HG03432 (cell line): Measurements from ENCODE around the gene TNFRSF17.
"Not testable (repeated sequence)": the region's sequence is repeated elsewhere in the genome, so short reads cannot be mapped to it uniquely, and the experiment has no call there.

Experiments
- ATAC-seq: cut with Tn5 transposase; IDR thresholded peaks from one replicate; pipeline ENCODE4 v1.9.1; 2021; ENCODE audit warnings: mild to moderate bottlenecking, moderate library complexity; ENCODE audit not compliant: unreplicated experiment

Gene TNFRSF17

DNA sequence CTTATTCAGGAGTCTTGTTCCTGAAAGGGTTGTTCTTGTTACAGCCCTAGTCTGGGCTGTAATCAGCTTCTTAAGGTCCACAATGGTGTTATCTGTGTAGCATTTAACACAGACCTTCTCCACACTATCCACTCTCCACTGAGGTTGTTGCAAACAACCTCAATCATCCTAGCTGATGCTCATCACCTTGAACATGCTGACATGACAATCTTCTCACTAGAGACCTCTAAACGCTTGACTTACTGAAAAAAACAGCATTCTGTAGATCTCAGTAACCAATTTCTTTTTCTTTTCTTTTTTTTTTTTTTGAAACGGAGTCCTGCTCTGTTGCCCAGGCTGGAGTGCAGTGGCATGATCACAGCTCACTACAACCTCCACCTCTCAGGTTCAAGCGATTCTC, 3.6 kb downstream of the TNFRSF17 start:
- ATAC-seq = no peak

DNA sequence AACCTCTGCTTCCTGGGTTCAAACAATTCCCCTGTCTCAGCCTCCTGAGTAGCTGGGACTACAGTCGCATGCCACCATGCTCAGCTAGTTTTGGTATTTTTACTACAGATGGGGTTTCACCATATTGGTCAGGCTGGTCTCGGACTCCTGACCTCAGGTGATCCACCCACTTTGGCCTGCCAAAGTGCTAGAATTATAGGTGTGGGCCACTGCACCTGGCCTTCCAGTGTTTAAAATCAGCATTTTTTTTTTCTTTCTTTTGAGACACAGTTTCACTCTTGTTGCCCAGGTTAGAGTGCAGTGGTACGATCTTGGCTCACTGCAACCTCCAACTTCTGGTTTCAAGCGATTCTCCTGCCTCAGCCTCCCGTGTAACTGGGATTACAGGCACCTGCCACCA, 5.3 kb downstream of the TNFRSF17 start:
- not testable (repeated sequence) for ATAC-seq

DNA sequence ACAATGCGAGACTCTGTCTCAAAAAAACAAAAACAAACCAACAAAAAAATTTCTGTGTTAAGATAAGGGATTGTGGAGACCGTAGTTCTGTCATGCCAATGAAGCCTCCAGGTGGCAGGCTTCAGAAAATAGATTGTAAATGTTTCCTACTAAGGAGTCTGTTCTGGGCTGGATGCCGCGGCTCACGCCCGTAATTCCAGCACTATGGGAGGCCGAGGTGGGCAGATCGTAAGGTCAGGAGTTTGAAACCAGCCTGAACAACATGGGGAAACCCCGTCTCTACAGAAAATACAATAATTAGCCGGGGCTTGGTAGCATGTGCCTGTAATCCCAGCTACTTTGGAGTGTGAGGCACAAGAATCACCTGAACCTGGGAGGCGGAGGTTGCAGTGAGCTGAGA, 7.1 kb downstream of the TNFRSF17 start:
- ATAC-seq = no peak

DNA sequence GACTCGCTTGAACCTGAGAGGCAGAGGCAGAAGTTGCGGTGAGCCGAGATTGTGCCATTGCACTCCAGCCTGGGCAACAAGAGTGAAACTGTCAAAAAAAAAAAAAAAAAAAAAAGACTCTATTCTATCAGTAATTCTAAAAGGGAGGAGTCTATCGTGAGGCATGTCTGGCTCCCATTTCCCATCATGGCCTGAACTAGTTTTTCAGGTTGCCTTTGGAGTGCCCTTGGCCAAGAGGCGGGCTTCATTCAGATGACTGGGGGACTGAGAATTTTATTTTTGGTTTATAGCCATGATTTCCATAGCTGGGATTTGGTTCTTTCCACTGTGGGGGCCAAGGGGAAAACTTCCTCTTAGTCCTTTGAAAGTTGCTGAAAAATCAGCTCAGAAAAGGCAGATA, 8.1 kb downstream of the TNFRSF17 start:
- ATAC-seq = no peak

DNA sequence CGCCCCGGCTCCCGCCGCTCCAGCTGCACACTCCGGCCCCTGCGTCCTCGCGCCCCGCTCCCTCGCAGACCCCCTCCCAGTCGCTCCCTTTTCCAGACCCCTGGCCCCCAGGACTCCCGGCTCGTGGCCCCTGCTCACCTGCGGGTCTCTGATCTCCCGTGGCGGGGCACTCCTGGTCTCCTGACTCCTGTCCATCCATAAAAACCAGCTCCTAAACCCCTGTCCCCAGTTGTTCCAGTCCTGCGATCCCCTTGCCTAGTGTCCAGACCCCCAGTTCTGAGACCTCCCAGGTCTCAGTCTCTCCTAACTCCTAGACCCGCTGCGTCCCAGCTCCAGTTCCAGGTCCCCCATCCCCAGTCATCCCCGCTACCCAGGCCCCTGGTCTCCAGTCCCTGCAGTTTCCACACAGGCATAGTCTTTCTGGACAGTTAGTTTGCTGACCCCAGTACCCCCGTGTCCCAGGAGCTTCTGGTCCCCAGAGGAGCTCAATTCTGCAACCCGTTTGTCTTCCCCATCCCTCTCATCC, 11.9 kb downstream of the TNFRSF17 start:
- ATAC-seq = no peak

DNA sequence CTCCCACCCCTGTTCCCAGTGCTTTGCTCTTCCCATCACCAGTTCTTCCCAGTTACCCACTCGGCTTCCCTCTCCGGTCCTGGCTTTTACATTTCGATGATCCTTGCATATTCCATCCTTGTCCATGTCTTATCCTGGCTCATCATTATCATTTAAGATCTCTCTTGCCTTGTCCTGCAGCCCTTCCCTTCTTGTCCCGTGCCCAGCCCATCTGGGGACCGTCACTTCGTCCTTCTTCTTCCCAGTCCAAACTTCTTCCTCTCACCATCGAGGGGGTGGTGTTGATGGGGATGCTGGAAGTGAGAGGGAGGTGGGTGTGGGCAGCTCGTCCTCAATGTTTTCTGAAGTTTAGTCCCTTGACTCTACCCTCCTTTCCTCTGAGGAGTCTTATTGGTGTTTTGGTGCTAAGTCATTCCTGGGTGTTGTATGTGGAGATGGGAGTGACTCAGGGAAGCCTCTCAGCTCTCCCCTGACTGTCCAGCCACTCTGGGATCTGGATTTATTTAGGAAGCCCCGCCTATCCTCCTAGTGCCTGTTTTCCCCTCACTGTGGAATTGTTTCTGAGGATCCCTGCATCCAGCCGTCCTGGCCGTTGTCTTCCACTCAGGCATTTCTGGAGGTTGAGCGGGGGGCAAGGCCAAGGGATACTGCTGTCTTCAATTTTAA, 12.5 kb downstream of the TNFRSF17 start:
- no peak for ATAC-seq

DNA sequence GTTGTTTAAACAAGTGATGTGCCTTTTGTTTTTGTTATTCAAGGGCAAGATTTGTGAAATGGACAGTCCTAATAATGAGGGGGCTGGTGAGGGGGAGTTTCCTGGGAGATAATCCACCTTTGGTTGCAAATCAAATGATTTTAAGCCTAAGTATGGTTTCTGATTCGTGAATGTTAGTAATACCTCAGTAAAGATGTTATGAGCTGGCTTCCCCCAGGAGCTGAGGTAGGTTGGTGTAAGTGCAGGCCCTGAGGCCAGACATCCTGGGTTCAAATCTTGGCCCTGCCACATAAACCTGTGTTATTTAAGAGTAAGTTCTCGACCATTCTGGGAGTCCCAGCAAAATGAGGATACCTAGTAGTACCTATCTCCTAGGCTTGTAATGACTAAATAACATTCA, 13.1 kb downstream of the TNFRSF17 start:
- ATAC-seq = no peak

DNA sequence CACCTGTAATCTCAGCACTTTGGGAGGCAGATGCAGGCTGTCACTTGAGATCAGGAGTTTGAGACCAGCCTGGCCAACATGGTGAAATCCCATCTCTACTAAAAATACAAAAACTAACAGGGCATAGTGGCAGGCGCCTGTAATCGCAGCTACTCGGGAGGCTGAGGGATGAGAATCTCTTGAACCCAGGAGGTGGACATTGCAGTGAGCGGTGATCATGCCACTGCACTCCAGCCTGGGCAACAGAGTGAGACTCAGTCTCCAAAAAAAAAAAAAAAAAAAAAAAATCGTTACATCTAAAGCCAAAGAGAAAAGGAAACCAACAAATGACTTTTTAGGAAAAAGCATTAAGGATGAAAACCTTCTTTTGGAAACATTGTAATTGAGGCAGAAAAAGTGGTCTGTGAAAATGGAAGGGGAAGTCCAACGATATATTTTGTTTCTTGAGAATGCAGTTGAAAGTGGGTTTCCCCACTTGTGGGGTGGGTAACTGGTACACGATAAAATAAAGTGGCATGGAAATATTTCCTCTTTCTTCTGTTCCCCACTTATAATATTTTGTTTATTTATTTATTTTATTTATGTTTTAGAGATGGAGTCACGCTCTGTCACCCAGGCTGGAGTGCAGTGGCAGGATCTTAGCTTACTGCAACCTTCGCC, 14.1 kb downstream of the TNFRSF17 start:
- no peak for ATAC-seq

DNA sequence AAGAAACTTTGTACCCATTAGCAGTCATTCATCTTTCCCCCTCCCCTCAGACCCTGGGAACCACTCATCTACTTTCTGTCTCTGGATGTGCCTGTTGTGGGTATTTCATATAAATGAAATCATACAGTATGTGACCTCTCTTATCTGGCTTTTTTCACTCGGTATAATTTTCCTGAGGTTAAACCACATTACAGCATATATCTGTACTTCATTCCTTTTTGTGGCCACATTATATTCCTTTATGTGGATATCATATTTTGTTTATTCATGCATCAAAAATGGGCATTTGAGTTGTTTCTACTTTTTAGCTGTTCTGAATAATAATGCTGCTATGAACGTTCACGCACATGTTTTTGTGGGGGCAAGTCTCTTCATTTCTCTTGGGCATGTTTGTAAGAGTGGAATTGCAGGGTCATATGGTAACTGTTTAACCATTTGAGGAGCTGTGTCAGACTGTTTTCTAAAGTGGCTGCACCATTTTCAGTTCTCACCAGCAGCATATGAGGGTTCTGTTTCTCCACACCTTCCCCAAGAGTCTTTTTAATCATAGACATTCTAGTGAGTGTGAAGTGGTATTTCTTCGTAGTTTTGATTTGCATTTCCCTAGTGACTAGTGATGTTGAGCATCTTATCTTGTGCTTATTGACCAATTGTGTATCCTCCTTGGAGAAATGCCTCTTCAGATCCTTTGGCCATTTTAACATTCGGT, 15.3 kb downstream of the TNFRSF17 start:
- ATAC-seq = peak; percentile 37

DNA sequence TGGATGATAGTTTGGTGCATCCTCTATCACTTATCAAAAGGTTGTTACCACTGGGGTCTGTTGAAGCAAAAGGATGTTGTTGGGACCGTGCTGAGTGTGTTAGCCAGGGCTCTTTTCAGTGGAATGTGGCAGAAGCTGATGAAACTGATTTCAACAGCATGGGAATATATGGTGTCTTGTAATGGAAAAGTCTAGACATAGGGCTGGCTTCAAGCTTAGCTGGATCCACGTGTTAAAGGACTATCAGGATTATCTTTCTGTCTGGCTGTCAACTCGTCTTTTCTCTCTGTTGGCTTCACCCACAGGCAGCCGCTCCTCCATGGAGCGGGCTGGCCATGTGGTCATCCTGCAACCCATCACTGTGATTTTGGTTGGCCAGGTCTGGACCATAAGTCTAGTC, 20.2 kb downstream of the TNFRSF17 start:
- no peak for ATAC-seq

DNA sequence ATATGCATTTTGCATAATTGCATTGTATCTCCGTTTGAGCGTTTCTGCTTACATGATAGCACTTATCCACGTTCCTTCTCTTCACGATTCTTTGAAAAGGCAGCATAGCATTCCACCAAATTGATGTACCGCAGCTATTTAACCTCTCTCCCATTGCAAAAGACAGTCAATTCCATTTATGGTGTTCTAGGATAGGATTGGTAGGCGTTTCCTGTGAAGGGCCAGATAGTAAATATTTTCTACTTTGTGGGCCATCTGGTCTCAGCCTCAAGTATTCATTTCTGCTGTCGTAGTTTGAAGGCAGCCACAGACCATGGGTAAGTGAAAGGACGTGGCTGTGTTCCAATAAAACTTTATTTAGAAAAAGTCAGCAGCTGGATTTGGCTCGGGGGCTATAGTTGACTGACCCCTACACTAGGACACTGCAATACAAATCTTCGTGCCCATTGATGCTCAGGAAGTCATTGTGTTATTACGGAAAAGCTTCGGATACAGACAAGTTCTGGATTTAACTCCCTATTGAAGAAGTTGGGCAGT, 21.6 kb downstream of the TNFRSF17 start:
- ATAC-seq = no peak

DNA sequence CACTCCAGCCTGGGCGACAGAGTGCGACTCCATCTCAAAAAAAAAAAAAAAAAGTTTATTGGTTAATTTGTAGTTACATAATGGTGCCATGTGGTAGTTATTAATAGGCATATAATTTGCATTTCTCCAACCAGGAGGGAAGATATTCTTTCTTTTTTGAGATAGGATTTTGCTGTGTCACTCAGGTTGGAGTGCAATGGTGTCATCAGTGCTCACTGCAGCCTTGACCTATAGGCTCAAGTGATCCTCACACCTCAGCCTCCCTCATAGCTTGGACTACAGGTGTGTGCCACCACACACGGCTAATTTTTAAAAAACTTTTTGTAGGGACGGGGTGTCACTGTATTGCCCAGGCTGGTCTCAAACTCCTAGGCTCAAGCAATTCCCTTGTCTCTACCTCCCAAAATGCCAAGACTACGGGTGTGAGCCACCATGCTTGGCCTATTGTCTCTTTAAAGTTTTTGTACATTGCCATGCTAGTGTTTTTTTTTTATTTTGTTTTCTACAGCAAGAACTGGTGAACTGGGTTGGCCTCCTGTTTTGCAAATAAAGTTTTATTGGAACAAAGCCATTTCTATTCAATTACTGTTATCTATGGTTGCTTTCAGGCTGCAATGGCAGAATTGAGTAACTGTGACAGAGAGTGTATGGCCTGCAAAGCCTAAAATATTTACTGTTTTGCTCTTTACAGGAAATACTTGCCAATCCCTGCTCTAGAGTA, 23.4 kb downstream of the TNFRSF17 start:
- ATAC-seq = no peak

DNA sequence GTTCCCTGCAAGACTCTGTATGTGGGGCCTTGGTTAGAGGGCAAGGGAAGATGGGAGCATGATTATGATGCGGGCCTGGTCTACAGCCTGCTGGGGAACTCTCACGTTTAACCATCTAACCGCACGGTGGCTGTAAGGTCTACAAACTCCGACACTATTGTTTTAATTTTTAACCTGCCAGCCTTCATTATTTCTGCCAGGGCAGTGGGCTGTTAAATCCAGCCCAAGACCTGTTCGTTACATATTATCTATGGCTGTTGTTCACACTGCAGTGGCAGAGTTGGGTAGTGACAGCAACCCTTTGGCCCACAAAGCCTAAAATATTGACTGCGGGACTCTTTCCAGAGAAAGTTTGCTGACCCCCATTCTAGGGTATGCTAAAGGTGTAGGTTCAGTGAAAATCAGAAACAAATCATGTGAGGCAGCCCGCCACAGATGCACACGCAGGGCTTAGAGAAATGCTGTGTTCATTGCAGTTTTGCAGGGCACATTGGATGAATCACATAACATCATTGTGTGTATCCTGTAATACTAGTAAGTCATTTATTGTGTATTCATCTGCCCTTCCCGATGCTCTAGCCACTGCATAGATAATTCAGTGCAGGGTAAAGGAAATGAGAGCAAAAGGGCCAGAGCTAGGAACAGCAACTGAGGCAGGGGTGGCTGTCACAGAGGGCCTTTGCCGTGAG, 25.8 kb downstream of the TNFRSF17 start:
- no peak for ATAC-seq

DNA sequence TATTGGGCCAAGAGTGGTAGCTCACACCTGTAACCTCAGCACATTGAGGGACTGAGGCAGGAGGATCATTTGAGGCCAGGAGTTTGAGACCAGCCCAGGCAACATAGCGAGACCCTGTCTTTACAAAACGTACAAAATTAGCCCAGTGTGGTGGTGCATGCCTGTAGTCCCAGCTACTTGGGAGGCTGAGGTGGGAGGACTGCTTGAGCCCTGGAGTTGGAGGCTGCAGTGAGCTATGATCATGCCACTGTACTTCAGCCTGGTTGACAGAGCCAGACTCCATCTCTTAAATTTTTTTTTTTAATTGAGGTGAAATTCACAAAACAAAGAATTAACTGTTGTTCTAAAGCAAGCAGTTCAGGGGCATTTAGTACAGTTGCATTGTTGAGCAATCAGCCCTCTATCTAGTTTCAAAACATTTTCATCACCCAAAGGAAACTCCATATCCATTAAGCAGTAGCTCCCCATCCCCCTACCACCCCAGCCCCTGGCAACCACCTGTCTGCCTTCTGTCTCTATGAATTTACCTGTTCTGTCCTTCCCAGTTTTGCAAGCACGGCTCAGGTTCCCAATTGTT, 27.1 kb downstream of the TNFRSF17 start:
- ATAC-seq = no peak

DNA sequence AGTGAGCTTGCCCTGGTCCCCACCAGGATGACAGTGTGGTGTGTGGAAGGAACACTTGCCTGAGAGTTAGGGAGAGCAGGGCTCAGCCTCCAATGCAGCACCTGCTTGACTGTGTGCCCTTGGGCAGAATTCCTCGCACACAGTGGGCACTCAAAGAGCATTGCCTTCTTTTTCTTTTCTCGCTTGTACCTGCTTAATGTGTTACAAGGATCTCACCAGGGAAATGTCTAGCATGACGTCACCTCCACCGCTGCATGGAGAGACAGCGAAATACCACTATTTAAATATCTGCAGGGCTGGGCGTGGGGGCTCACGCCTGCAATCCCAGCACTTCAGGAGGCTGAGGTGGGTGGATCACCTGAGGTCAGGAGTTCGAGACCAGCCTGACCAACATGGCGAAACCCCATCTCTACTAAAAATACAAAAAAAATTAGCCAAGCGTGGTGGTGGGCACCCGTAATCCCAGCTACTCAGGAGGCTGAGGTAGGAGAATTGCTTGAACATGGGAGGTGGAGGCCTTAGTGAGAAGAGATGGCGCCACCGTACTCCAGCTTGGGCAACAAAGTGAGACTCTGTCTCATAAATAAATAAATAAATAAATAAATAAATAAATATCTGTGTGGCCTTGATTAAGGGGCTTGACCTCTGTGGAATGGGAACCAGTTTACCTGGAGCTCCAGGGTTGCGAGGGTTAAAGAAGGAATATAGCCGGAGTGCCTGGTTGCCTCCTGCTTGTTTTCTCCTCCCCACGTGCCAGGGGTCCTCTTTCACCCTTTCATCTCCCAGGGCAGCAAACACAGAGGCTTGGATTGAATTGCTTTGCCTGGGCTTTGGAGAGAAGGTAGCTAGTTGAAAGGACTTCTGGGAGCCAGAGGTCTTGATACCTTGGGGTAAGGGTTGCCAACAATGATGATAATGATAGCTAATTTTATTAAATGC, 27.8 kb downstream of the TNFRSF17 start:
- no peak for ATAC-seq

DNA sequence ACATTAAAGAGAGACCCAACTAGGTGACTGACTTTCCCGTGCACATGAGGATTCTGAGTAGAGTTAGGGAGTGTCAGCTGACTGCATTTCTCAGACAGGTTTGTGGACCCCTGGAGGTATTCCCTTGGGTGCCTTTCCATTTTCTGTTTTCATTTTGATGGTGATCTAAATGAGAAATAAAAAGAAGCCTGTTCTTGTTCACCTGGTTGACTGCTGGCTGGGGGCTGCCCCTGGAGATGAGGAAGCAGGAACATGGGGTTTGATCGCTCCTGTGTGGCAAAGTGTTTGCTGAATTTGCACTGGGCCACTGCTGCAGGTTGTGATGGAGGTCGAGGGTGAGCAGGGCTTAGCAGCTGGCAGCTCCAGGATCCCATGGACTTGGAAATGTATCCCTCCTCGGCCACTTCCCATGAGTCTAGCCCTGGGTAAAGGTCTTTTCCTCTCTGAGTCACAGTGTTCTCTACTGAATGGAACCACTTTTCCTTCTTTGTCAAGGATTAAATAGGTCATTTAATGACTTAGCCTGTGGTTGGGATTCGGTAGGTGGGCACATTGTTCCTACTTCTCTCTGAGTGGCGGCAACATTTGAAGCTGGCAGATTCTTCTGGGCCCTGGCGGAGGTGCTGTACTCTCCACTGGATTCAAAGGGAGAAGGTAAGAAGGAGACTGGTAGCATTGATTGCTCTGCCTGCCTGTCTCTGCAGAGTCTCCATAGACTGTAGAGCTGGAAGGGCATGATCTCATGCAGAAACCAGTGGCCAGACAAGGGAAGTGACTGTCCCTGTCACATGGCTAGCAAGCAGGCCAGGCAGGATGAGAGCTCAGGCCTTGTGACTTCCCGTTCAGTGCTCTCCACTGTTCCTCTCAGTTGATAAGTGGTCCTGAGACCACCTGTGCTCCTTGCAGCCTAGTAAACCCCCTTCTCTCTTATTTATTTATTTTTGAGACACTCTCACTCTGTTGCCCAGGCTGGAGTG, 29.4 kb downstream of the TNFRSF17 start:
- ATAC-seq = no peak

DNA sequence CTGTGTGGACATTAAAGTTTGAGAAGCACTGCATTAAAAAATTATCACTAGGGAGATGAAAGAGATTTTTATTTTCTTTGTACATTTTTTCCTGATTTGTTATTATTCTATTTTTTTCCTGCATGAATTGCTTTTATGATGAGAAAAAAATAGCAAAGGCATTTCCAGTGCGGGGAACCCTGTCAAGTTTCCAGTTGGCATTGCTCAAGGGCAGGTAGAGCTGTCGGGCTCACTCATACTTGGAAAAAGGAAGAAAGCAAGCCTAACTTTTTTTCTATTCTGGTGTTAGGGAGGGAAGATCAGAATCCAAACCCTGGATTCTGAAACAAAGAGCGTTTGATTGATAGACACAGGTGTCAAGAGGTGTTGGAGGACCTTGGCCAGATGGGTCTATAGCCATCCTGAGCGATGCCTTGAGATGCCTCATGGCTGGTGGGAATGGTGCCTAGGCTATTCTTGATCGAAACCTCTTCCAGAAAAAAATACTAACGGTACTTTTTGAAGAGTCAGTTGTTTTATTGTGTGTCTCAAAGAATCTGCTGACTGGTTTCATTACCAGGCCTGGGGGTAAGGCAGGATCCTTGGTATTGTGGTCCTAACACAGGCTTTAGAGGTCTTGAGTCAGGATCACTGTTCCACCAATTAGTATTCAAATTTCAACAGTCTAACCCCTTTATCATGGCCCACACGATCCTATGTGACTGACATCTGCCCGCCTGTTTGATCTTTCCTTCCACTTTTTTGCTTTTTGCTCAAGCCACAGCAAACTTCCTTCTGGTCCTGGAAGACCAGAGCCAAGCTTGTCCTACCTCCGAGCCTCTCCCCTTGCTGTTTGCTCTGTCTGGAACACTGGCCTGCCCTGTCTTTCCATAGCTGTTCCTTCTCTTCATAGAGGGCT, 31.7 kb downstream of the TNFRSF17 start:
- no peak for ATAC-seq
